Measurements from ENCODE around the gene FBXW8.

Gene FBXW8

DNA sequence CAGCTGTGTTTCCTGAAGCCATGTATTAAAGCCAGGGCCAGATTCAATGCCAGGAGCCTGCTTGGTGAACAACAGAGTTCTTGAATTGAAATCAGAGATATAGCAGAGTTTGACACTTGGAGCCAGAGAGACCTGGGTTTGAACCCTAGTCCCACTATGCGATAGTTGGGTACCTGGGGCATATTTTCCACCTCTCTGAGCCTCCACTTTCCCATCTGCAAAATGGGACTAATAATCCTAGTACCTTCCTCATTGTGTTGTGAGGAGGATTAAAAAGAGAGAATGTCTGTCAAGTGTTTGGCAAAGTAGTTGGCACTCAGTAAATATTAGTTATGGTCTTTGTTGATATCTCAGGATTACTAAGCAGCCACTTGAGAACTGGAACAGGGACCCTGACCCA, 23.5 kb upstream of the FBXW8 start:
- DNase-seq (ENCODE audit: low read depth in 1 of 2, low spot score in 1 of 2), result no peak

DNA sequence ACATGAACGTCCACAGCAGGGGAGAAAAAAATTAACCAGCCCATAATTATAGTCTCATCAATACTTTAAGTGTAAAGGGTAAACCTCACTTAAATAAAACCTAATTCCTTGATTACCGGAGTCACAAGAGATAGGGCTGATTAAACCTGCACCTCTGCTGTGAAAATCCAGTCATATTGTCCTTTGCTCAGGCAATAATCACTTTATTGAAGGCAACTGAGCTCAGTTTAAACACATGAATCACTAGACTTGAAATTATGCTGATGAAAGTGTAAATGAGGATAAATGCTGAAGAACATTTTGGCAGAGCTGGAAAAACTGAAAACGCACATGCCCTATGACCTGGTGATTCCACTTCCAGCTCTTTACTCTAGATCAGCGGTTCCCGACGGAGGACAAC, 22.9 kb upstream of the FBXW8 start:
- DNase-seq (ENCODE audit: low read depth in 1 of 2, low spot score in 1 of 2), result no peak

GRCh38 chr12:116890330-116890729, 20.4 kb upstream of the FBXW8 start:
- no peak for DNase-seq (ENCODE audit: low read depth in 1 of 2, low spot score in 1 of 2)

GRCh38 chr12:116891019-116891418, 19.7 kb upstream of the FBXW8 start:
- DNase-seq (ENCODE audit: low read depth in 1 of 2, low spot score in 1 of 2), result no peak

DNA sequence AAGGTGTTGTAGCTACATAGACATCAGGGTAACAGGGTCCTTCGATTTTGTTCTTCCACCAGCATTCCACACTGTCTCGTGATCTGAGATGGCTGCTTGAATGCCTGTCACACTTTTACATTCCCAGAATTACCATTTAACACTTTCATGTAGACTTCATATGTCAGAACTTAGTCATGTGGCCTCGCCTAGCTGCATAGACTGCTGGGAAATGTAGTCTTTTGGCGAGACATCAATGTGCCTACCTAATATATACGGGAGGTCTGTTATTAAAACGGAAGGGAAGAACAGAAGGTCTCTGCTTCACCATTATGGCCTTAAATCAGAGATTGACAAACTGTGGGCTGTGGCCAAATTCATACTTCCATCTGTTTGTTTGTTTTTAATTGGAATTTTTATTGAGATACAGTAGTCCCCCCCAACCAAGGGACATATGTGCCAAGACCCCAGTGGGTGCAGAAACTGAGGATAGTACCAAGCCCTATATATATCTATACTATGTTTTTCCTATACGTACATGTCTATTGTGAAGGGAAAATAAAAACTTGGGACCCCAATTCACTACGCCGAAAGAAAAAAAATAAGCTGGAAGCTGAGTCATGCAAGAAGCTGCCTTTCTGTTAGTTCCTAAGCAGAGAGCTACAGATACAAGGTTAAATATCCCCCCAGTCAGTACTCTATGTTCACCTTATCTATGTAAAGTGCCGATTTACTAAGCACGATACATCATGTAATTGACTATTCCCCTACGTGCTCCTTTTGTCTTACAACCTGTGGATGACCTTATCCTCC, 18.2 kb upstream of the FBXW8 start:
- no peak for DNase-seq (ENCODE audit: low read depth in 1 of 2, low spot score in 1 of 2)

DNA sequence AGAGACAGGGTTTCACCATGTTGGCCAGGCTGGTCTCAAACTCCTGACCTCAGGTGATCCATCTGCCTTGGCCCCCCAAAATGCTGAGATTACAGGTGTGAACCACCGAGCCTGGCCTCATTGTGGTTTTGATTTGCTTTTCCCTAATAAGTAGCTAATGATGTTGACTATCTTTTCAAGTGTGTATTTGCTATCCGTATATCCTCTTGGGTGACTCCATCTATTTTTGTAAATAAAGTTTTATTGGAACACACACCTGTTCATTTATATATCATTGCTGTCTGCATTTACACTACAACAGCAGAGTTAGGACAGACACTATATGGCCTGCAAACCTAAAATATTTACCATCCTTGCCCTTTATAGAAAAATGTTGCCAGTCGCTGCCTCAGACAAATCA, 15.8 kb upstream of the FBXW8 start:
- no peak for DNase-seq (ENCODE audit: low read depth in 1 of 2, low spot score in 1 of 2)

DNA sequence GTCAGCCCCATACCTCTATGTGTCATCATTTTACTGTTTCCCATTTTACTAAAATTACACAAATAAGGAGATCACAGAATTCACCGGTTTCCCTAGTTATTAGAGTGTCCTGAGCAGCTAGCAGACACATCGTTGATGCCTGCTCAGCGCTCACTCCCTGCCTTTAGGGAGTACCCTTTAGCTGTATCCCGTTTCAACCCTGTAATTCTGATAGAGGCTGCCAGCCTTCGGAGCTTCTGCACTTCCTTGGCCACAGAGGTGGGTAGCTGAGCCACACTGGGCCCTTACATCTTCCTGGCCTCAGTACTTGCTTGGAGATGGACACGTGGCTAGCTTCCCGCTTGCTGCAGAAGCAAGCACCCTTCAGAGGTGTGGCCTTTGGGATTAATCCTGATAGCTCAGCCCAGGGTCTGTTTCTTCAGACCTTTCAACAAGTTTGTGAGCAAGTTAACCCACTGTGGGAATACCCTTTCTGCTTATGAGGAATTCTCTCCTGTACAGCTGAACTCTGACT, 14.3 kb upstream of the FBXW8 start:
- DNase-seq (ENCODE audit: low read depth in 1 of 2, low spot score in 1 of 2), result no peak

DNA sequence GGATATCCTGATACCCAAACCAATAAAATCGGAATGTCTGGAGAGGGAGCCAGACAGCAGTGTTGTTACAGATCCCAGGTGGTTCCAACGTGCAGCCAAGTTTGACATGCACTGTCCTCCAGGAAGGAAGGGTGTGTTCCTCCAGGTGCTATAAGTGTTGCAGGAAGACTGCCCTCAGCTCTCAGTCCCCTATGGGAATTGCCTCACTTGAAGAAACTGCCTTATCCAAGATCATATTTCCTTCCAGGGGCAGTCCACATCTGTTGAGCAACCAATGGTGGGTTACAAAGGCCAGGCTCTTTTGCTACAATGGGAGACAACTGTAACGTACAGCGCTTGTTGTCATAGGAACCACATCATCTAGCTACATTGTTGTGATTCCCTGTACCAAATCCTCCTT, 13.3 kb upstream of the FBXW8 start:
- DNase-seq (ENCODE audit: low read depth in 1 of 2, low spot score in 1 of 2), result no peak

DNA sequence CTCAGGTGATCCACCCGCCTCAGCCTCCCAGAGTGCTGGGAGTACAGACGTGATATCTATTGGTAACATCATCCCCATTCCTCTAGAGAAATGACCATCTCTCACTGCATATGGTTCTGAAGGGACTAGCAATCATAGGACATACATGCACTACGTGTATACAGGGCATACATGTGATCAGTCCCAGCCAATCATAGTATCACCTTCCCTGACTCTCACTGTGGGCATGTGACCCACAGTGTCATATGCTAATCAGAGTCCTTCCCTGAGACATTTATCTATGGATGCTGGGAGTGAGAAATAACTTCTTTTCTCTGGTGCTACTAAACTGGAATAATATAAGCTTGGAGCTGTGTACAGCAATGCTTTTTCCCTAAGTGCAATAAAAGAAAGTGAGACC, 12.1 kb upstream of the FBXW8 start:
- no peak for DNase-seq (ENCODE audit: low read depth in 1 of 2, low spot score in 1 of 2)

GRCh38 chr12:116901612-116902011, 9.1 kb upstream of the FBXW8 start:
- DNase-seq (ENCODE audit: low read depth in 1 of 2, low spot score in 1 of 2), result no peak

DNA sequence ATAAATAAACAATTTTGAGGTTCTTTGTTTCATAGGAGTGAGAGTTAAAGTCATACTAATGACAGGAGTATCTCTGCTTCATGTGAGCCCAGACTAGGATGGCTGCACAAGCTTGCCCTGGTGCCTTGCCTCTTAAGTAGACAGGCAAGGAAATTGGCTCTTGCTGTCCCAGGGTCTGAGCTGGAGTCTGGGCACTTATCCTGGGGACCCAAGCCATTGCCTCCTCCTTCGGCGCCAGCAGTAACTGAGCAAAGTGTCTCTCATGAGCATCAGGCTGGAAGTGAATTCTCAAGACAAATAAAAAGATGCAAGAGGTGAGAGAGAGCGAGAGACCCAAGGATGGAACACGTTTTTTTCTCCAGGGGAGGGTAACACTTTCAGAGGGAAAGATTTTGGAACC, 6.9 kb upstream of the FBXW8 start:
- DNase-seq (ENCODE audit: low read depth in 1 of 2, low spot score in 1 of 2), result no peak

GRCh38 chr12:116906285-116906684, 4.5 kb upstream of the FBXW8 start:
- no peak for DNase-seq (ENCODE audit: low read depth in 1 of 2, low spot score in 1 of 2)

- DNase-seq (ENCODE audit: low read depth in 1 of 2, low spot score in 1 of 2), result no peak
Observed at GRCh38 chr12:116910280-116910644, 488 bp upstream of the FBXW8 start.

DNA sequence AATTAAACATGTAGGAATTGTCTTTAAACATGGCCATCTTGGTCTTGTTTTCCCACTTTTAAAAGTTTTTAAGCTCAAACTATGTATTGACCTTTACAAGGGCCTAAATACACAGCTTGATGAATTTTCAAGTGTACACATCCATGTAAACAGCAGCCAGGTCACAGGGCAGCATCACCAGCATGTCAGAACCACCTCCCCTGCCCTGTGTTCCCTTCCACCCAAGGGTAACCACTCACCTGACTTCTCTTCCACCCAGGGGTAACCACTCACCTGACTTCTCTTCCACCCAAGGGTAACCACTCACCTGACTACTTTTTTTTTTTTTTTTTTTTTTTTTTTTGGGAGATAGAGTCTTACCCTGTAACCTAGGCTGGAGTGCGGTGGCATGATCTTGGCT, 4.6 kb downstream of the FBXW8 start:
- DNase-seq (ENCODE audit: low read depth in 1 of 2, low spot score in 1 of 2), result no peak

DNA sequence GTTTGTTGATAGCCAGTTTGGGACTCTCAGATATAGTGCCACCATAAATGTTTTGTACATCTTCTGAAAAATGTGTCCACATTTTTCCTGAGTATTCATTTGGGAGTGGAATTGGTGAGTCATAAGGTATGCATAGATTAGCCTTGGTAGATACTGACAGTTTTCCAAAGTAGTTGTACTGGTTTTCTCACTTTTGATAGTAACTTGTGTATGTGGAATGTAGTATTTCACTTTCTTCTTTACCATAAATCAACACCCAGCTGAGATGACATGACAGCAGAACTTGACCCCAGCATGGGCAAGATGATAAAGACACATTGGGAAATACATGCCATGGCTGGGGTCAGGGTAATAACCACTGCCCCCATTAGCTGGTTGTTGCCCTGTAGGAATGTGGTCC, 5.4 kb downstream of the FBXW8 start:
- no peak for DNase-seq (ENCODE audit: low read depth in 1 of 2, low spot score in 1 of 2)

DNA sequence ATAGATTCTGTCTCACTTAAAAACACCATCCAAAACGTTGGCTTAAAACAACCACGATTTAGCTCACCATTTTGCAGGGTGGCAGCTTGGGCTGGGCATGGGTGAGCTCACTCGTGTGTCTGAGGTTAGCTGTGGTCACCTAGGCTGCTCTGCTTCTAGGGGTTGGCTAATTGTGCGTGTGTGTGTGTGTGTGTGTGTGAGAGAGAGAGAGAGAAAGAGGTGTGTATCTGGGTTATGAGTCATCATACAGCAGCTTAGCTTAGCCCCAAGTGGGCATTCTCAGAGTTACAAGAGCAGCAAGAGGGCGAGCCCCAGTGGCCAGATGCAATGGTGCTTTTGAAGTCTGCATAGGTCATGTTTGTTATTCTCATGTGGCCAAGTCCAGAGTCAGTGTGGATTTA, 6.0 kb downstream of the FBXW8 start:
- peak; percentile 7 to 12 for DNase-seq (ENCODE audit: low read depth in 1 of 2, low spot score in 1 of 2)

- DNase-seq (ENCODE audit: low read depth in 1 of 2, low spot score in 1 of 2), result no peak
Observed at GRCh38 chr12:116918464-116918863, 7.7 kb downstream of the FBXW8 start.

DNA sequence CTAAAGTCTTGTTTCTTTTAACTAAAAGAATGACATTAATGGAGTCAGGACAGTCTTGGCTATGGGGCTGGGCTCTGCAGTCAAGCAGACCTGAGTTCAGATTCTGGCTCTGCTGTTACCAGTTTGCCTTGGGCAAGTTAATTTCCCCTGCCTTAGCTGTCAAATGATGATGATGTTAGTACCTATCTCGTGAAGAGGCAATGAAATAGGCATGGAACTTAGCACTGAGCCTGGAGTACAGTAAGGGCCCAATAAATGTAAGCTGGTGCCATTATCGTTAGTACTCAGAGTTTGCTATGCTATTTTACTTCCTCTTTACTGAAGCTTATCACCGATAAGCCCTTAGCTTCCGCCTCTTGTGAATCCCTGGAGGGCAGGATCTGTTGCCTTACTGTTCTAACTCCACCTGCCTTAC, 8.5 kb downstream of the FBXW8 start:
- no peak for DNase-seq (ENCODE audit: low read depth in 1 of 2, low spot score in 1 of 2)

DNA sequence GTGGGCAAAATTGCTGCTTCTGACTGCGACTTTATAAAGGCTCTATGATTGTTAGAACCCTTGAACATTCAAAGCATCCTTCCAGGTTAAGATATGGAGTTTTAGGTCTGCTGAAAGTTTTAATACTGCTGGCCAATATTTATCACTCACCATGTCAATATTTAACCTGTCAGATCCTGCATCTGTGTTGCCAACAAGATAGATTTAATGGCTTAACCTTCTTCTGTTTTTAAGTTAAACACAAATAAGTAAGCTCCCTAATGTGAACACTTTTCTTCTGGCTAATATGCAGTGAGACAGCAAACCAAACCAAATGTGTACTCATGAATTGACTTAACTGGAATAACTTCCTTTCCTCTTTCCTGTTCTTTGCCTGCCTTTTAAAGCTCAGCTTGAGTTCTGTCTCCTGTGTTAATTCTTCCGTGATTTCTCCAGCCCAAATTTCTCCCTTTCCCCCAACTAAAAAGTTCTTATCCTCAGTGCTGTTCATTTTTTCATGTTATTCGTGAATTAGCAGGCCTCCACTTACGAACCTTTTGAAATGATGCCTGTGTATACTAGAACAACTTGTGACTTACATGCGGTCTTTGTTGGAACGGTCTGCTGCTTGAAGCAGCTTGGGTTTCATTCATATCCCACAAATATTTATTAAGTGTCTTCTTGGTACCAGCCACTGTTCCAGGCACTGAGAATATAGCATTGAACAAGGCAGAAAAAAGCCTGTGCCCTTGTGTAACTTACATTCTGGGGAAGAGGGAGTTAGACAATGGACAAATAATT, 9.1 kb downstream of the FBXW8 start:
- no peak for DNase-seq (ENCODE audit: low read depth in 1 of 2, low spot score in 1 of 2)

DNA sequence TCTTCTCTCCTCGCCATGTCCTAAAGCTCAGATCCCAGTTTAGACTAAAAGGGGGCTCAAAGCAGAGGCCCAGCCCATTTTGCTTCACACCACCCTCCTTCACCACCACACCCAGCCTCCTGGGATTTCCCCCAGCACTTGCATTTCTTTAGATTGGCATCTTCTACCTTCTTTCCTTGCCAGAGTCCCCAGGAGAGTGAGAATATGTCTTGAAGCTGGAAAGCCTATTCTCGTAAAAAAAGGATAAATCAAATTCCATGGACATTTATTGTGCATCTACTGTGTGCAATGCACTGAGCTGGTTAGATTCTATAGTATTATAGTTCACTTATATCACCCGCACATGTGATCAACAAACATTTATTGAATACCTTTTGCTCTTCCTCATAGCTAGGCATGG, 10.2 kb downstream of the FBXW8 start:
- no peak for DNase-seq (ENCODE audit: low read depth in 1 of 2, low spot score in 1 of 2)

DNA sequence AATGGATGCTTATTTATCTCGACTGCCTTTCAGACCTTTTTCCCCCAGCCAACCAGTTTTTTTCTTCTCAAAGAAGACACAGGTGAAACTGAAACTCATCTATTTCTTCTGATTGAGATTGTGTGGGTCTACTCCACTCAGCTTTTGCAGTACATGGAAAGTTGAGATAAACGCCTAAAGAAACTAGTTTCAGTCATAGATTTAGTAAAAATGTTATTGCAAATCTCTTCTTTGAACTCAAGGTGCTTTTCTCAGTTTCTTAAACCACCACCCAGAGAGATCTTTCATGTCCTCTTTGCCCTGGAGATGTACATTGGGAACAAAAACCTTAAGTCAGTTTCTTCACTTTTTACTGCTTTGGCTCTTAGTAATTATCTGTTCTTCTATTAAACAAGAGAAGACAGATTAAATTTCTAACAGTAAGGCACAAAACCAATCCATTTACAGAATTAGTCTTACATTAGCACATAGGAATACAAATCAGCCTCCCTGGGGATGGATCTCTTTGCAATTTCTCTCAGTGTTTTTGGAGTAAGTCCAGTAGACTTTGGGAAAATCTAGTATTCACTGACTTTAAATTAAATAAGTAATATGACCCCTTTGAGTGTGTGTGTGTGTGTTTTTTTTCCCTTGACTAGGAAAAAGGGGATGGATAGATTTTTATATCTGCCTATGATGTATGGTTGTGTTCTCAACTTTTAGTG, 11.6 kb downstream of the FBXW8 start:
- DNase-seq (ENCODE audit: low read depth in 1 of 2, low spot score in 1 of 2), result no peak

Measured in activated T-helper 1 cell treated with anti-CD3 and anti-CD28 coated beads, Interleukin-2, amount 50 U/mL, for 16 hours (primary cell).